ENCODE measurements around the gene TRDMT1. TPM values are rescaled to one million over a fixed set of nuclear protein-coding genes. Genes with fewer than 3 reads are reported as not detected.

TRDMT1 gene
- polyA plus RNA-seq, 3 donors, result 3.1 to 6.6 (median 5.0) TPM

DNA sequence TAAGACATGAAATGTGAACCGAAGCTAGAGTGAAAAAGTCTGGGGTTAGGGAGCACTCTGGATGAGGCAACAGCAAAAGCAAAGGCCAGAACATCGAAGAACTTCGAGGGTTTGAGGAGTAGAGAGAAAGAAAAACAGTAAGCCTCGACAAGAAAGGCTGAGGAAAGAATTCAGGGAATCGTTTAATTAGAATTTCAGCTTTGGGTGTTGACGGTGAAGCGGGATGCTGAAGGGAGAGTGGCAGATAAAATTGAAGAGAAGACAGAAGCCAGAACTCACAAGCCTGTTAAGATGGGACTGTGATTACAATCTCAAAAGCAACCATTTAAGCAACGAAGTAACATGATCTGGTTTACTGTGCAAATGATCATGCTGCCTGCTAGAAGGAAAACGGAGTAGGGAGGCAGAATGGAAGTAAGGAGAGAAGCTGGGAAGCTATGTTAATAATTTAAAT, 2.1 kb downstream of the TRDMT1 start:
- Mint-ChIP-seq H3K4me1 (peaks cover 21% of the 10 kb centered on the region), H3K27ac (peak overlapping the region in 6 of 7 donors; percentile 10 to 100 (median 52)), H3K9me3 (peaks cover 0 to 2% (median 0%) of the 10 kb centered on the region in 7 donors), H3K4me3 (peak overlapping the region; percentile 40 to 90), H3K27me3 (ENCODE audit: low read depth in 3 of 3) (no peaks in the 10 kb centered on the region), H3K36me3 (peaks cover 2 to 3% of the 10 kb centered on the region in 2 donors)
- H3K4me2 ChIP-seq (replicated peaks; ENCODE audit: extremely low read depth, low read length, poor library complexity, severe bottlenecking), result no peak overlapping the region
- peak overlapping the region in 1 of 2 donors; percentile 96 for H3K27ac ChIP-seq (ENCODE audit: low read depth in 1 of 2, low read length in 2 of 2)
- TF ChIP-seq, protein P1, sequence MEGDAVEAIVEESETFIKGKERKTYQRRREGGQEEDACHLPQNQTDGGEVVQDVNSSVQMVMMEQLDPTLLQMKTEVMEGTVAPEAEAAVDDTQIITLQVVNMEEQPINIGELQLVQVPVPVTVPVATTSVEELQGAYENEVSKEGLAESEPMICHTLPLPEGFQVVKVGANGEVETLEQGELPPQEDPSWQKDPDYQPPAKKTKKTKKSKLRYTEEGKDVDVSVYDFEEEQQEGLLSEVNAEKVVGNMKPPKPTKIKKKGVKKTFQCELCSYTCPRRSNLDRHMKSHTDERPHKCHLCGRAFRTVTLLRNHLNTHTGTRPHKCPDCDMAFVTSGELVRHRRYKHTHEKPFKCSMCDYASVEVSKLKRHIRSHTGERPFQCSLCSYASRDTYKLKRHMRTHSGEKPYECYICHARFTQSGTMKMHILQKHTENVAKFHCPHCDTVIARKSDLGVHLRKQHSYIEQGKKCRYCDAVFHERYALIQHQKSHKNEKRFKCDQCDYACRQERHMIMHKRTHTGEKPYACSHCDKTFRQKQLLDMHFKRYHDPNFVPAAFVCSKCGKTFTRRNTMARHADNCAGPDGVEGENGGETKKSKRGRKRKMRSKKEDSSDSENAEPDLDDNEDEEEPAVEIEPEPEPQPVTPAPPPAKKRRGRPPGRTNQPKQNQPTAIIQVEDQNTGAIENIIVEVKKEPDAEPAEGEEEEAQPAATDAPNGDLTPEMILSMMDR (IDR thresholded peaks at IDR 0.05), result no peak
- no peaks in the 10 kb centered on the region for H3K9me3 ChIP-seq (replicated peaks in 1 of 2; ENCODE audit: control insufficient read depth in 1 of 2, insufficient read depth in 1 of 2, low read length in 2 of 2)
- H3K27me3 ChIP-seq (ENCODE audit: control insufficient read depth in 2 of 2, insufficient read depth in 2 of 2, low read length in 2 of 2), result no peaks in the 10 kb centered on the region
- H2AFZ ChIP-seq (ENCODE audit: insufficient read depth, low read depth, low read length, poor library complexity, severe bottlenecking), result no peak overlapping the region
- H3K4me3 ChIP-seq (replicated peaks in 1 of 3; ENCODE audit: low read depth in 2 of 3, low read length in 3 of 3), result no peak overlapping the region
- no peaks in the 10 kb centered on the region for H3K36me3 ChIP-seq (replicated peaks in 1 of 2; ENCODE audit: control insufficient read depth in 1 of 2, insufficient read depth in 2 of 2, low read length in 2 of 2)
- peaks cover 8 to 16% of the 10 kb centered on the region in 2 donors for H3K4me1 ChIP-seq (ENCODE audit: control insufficient read depth in 1 of 2, insufficient read depth in 2 of 2, low read length in 2 of 2)
- H3K79me2 ChIP-seq (ENCODE audit: insufficient read depth, low read length), result peaks cover 14% of the 10 kb centered on the region
- H4K20me1 ChIP-seq (ENCODE audit: insufficient read depth, low read length), result no peaks in the 10 kb centered on the region
- no peak for DNase-seq
- H3K9ac ChIP-seq (ENCODE audit: insufficient read depth, low read length, poor library complexity, severe bottlenecking), result peak overlapping the region; percentile 85
- intact Hi-C loops (cut with micrococcal nuclease), result loop anchor here in 1 of 2 donors (10.0 kb wide), 1 partner anchor 75 kb away; the partner anchor contains the start of gene CUBN
- 92% methylated on average over 7 of the region's 9 CpGs for WGBS (ENCODE audit: insufficient coverage)

- no peaks in the 10 kb centered on the region for H3K36me3 ChIP-seq (replicated peaks in 1 of 2; ENCODE audit: control insufficient read depth in 1 of 2, insufficient read depth in 2 of 2, low read length in 2 of 2)
- H2AFZ ChIP-seq (ENCODE audit: insufficient read depth, low read depth, low read length, poor library complexity, severe bottlenecking), result no peak overlapping the region
- Mint-ChIP-seq H3K9me3 (peaks cover 0 to 6% (median 0%) of the 10 kb centered on the region in 7 donors), H3K4me1 (peaks cover 18% of the 10 kb centered on the region), H3K36me3 (peaks cover 0 to 10% of the 10 kb centered on the region in 2 donors), H3K4me3 (no peak overlapping the region), H3K27ac (peak overlapping the region in 1 of 7 donors; percentile 59), H3K27me3 (ENCODE audit: low read depth in 3 of 3) (no peaks in the 10 kb centered on the region)
- no peak overlapping the region for H3K4me2 ChIP-seq (replicated peaks; ENCODE audit: extremely low read depth, low read length, poor library complexity, severe bottlenecking)
- no peaks in the 10 kb centered on the region for H4K20me1 ChIP-seq (ENCODE audit: insufficient read depth, low read length)
- intact Hi-C loops (cut with micrococcal nuclease), result loop anchor here in 1 of 2 donors (10.0 kb wide), 1 partner anchor 72 kb away; the partner anchor contains the start of gene CUBN
- H3K4me3 ChIP-seq (replicated peaks in 1 of 3; ENCODE audit: low read depth in 2 of 3, low read length in 3 of 3), result no peak overlapping the region
- H3K27ac ChIP-seq (ENCODE audit: low read depth in 1 of 2, low read length in 2 of 2), result no peak overlapping the region
- H3K27me3 ChIP-seq (ENCODE audit: control insufficient read depth in 2 of 2, insufficient read depth in 2 of 2, low read length in 2 of 2), result no peaks in the 10 kb centered on the region
- TF ChIP-seq, protein P1 (IDR thresholded peaks at IDR 0.05), result no peak
- H3K4me1 ChIP-seq (ENCODE audit: control insufficient read depth in 1 of 2, insufficient read depth in 2 of 2, low read length in 2 of 2), result peaks cover 4 to 12% of the 10 kb centered on the region in 2 donors
- DNase-seq, result no peak
- no peak overlapping the region for H3K9ac ChIP-seq (ENCODE audit: insufficient read depth, low read length, poor library complexity, severe bottlenecking)
- peaks cover 20% of the 10 kb centered on the region for H3K79me2 ChIP-seq (ENCODE audit: insufficient read depth, low read length)
- H3K9me3 ChIP-seq (replicated peaks in 1 of 2; ENCODE audit: control insufficient read depth in 1 of 2, insufficient read depth in 1 of 2, low read length in 2 of 2), result no peaks in the 10 kb centered on the region
- no CpG with 5 or more reads among the region's 3 CpGs for WGBS (ENCODE audit: insufficient coverage)
These were observed 4.9 kb downstream of the TRDMT1 start for GRCh38 chr10:17196573-17196972.
